Measurements from ENCODE around the gene RABGGTA. TPM values are rescaled to one million over a fixed set of nuclear protein-coding genes. Genes with fewer than 3 reads are reported as not detected.

The RABGGTA gene
- total and polyA plus RNA-seq, 2 donors (not counting 1 experiment from before 2014, with no cell fraction given): 70.1 to 159 TPM

- peaks cover 52% of the 10 kb centered on the region for H3K79me2 ChIP-seq (ENCODE audit: control insufficient read depth, insufficient read depth, low read length)
- no peak overlapping the region for H3K27ac ChIP-seq (ENCODE audit: low read length in 2 of 2)
- H3K27ac Mint-ChIP-seq: peak overlapping the region; percentile 38
- 95% methylated on average over 5 of the region's 5 CpGs for WGBS (ENCODE audit: insufficient coverage)
- TF ChIP-seq EZH2 (IDR thresholded peaks at IDR 0.05; ENCODE audit: borderline replicate concordance, insufficient read depth, low read depth, low read length, poor library complexity, severe bottlenecking): no peak
- no peak for TF ChIP-seq CTCF (IDR thresholded peaks at IDR 0.05)
- H3K4me1 Mint-ChIP-seq: peaks cover 72% of the 10 kb centered on the region
- ATAC-seq (ENCODE audit: low read depth) (no peak), DNase-seq (no peak)
- no peak overlapping the region for H3K4me3 ChIP-seq (ENCODE audit: control extremely low read depth in 1 of 5, extremely low read depth in 1 of 5, insufficient read depth in 1 of 5, low read depth in 2 of 5, low read length in 4 of 5)
- peaks cover 43 to 45% of the 10 kb centered on the region in 2 donors for H3K4me1 ChIP-seq (ENCODE audit: control insufficient read depth in 2 of 2, insufficient read depth in 2 of 2, low read length in 2 of 2)
- no peak overlapping the region for H3K9ac ChIP-seq (ENCODE audit: low read length)
- intact Hi-C loops (cut with micrococcal nuclease): no loop called here
- H4K20me1 ChIP-seq (ENCODE audit: control insufficient read depth, insufficient read depth, low read length, poor library complexity, severe bottlenecking): peaks cover 49% of the 10 kb centered on the region
- no peaks in the 10 kb centered on the region for H3K9me3 ChIP-seq (ENCODE audit: control extremely low read depth in 1 of 3, control insufficient read depth in 2 of 3, insufficient read depth in 1 of 3, low read length in 2 of 3)
- peaks cover 2 to 63% of the 10 kb centered on the region in 2 experiments for H3K36me3 ChIP-seq (replicated peaks in 1 of 2; ENCODE audit: control extremely low read depth in 1 of 2, control insufficient read depth in 1 of 2, extremely low read depth in 1 of 2, insufficient read depth in 2 of 2, low read length in 1 of 2)
- no peak overlapping the region for H2AFZ ChIP-seq (ENCODE audit: insufficient read depth, low read depth, low read length, poor library complexity, severe bottlenecking)
- no peaks in the 10 kb centered on the region for H3K9me3 Mint-ChIP-seq (ENCODE audit: insufficient read depth)
- no peak overlapping the region for H3K4me3 Mint-ChIP-seq
- H3K27me3 Mint-ChIP-seq: no peaks in the 10 kb centered on the region
- peak overlapping the region; percentile 10 for H3K4me2 ChIP-seq (replicated peaks; ENCODE audit: low read depth, low read length, poor library complexity, severe bottlenecking)
- CTCF ChIA-PET: interaction anchor here (1.7 kb wide), 1 partner anchor 95 kb away, joined by 5 read pairs; no protein-coding TSS in a partner anchor
- H3K27me3 ChIP-seq (replicated peaks in 1 of 4; ENCODE audit: control extremely low read depth in 1 of 4, control insufficient read depth in 3 of 4, insufficient read depth in 4 of 4, low read length in 3 of 4): no peaks in the 10 kb centered on the region
- POLR2A ChIA-PET: interaction anchor here (0.6 to 1.1 kb wide), 2 partner anchors 25 to 43 kb away, joined by 3 read pairs; partner anchors contain the start of gene CHMP4A
Measured at GRCh38 chr14:24238527-24239037, 32.8 kb downstream of the RABGGTA start.

DNA sequence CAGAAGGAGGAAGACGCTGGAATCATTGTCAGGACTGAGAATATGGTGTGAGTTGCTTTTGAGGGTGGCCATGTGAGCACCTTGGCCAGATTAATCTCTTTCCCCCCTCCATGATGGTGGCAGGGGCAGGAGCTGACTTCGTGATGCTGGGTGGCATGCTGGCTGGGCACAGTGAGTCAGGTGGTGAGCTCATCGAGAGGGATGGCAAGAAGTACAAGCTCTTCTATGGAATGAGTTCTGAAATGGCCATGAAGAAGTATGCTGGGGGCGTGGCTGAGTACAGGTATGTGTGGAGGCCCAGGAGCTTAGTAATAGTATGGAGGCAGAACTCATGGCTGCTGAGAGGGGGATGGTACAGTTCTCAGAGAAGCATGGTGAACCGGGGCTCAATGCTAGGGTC, 33.3 kb downstream of the RABGGTA start:
- no peak overlapping the region for H3K4me3 Mint-ChIP-seq
- WGBS (ENCODE audit: insufficient coverage): 97% methylated on average over 4 of the region's 5 CpGs

More for the DNA sequence above, 33.3 kb downstream of the RABGGTA start:
- Histone ChIP-seq H3K79me2 (ENCODE audit: control insufficient read depth, insufficient read depth, low read length) (peaks cover 57% of the 10 kb centered on the region), H3K4me1 (ENCODE audit: control insufficient read depth in 2 of 2, insufficient read depth in 2 of 2, low read length in 2 of 2) (peaks cover 43 to 45% of the 10 kb centered on the region in 2 donors), H3K4me2 (replicated peaks; ENCODE audit: low read depth, low read length, poor library complexity, severe bottlenecking) (no peak overlapping the region), H3K9ac (ENCODE audit: low read length) (no peak overlapping the region), H3K27ac (ENCODE audit: low read length in 2 of 2) (no peak overlapping the region), H3K27me3 (replicated peaks in 1 of 4; ENCODE audit: control extremely low read depth in 1 of 4, control insufficient read depth in 3 of 4, insufficient read depth in 4 of 4, low read length in 3 of 4) (no peaks in the 10 kb centered on the region), H3K36me3 (replicated peaks in 1 of 2; ENCODE audit: control extremely low read depth in 1 of 2, control insufficient read depth in 1 of 2, extremely low read depth in 1 of 2, insufficient read depth in 2 of 2, low read length in 1 of 2) (peaks cover 2 to 63% of the 10 kb centered on the region in 2 experiments), H3K4me3 (ENCODE audit: control extremely low read depth in 1 of 5, extremely low read depth in 1 of 5, insufficient read depth in 1 of 5, low read depth in 2 of 5, low read length in 4 of 5) (no peak overlapping the region), H2AFZ (ENCODE audit: insufficient read depth, low read depth, low read length, poor library complexity, severe bottlenecking) (no peak overlapping the region), H3K9me3 (ENCODE audit: control extremely low read depth in 1 of 3, control insufficient read depth in 2 of 3, insufficient read depth in 1 of 3, low read length in 2 of 3) (no peaks in the 10 kb centered on the region), H4K20me1 (ENCODE audit: control insufficient read depth, insufficient read depth, low read length, poor library complexity, severe bottlenecking) (peaks cover 49% of the 10 kb centered on the region)
- peaks cover 72% of the 10 kb centered on the region for H3K4me1 Mint-ChIP-seq
- no peaks in the 10 kb centered on the region for H3K9me3 Mint-ChIP-seq (ENCODE audit: insufficient read depth)
- H3K27ac Mint-ChIP-seq: peak overlapping the region; percentile 38
- ChIA-PET CTCF (interaction anchor here (1.7 kb wide), 1 partner anchor 95 kb away, joined by 5 read pairs; no protein-coding TSS in a partner anchor), POLR2A (interaction anchor here (0.6 kb wide), 1 partner anchor 25 kb away, joined by 3 read pairs; the partner anchor contains the start of gene CHMP4A)
- DNase-seq (no peak), ATAC-seq (ENCODE audit: low read depth) (no peak)
- intact Hi-C loops (cut with micrococcal nuclease): no loop called here
- TF ChIP-seq CTCF (IDR thresholded peaks at IDR 0.05) (no peak), EZH2 (IDR thresholded peaks at IDR 0.05; ENCODE audit: borderline replicate concordance, insufficient read depth, low read depth, low read length, poor library complexity, severe bottlenecking) (no peak)
- no peaks in the 10 kb centered on the region for H3K27me3 Mint-ChIP-seq
